Esophagus muscularis mucosa (tissue), 4 donors: ENCODE measurements around the gene IZUMO4.

Experiments
- EP300 ChIP-seq: sonication (generic); formaldehyde crosslinking; IDR thresholded peaks from one replicate; pipeline ENCODE4 v1.6.1; 2017; ENCODE audit warnings: antibody characterized with exemption
- POLR2A ChIP-seq: fragments of 450-650 bp; IDR thresholded peaks from one replicate; pipeline ENCODE4 v1.6.1; 2017; ENCODE audit warnings: antibody characterized with exemption, moderate library complexity, mild to moderate bottlenecking, low read depth
- POLR2AphosphoS5 ChIP-seq, 2 donors: sonication (generic); formaldehyde crosslinking; IDR thresholded peaks; one replicate each; pipeline ENCODE4 v1.6.1; 2017; ENCODE audit warnings: antibody characterized with exemption in 2 of 2
- TF ChIP-seq, protein P1 (sequence below), 3 experiments: fragments of 200-600 bp in 2 of 3; fragments of 450-650 bp in 1 of 3; sonication (generic) in 2 of 3; IDR thresholded peaks; one replicate each; pipeline ENCODE4 v1.5.1; 2017 to 2019; ENCODE audit warnings: antibody characterized with exemption in 3 of 3, mild to moderate bottlenecking in 2 of 3, moderate library complexity in 1 of 3

DNA sequence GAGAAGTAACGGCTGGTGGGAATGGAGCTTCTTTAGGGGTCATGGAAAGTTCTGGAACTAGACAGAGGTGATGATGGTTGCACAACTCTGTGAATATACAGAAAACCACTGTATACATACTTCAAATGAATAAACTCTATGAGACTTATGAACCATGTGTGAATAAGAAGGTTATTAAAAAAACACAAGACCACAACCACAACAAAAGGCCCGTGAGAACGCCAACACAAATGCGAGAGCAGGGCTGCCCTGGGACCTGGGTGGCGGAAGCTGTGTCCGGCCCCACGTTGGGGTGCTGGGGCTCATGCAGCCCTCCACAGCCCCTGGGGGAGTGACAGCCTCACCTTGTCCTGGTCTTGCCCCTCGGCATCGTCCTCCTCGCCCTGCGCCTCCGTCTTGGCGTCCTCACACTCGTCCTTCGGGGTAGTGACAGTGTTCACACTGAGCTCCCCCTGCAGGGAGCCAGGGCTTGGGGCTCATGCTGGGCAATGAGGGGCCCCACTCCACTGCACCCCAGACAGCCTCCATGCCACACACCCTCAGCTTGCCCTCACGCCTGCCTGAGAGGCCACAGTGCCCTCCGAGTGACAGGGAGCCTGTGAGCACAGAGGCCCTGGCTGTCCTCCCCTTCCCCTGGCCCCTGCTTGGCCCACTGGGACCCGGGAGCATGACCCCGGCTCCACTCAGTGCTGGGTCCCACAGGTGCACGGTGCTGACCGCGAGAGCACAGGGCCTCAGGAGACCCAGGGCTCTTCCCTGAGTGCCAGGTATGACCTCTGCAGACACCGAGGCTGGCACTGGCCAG, 16.0 kb downstream of the IZUMO4 start:
- TF ChIP-seq, protein P1, sequence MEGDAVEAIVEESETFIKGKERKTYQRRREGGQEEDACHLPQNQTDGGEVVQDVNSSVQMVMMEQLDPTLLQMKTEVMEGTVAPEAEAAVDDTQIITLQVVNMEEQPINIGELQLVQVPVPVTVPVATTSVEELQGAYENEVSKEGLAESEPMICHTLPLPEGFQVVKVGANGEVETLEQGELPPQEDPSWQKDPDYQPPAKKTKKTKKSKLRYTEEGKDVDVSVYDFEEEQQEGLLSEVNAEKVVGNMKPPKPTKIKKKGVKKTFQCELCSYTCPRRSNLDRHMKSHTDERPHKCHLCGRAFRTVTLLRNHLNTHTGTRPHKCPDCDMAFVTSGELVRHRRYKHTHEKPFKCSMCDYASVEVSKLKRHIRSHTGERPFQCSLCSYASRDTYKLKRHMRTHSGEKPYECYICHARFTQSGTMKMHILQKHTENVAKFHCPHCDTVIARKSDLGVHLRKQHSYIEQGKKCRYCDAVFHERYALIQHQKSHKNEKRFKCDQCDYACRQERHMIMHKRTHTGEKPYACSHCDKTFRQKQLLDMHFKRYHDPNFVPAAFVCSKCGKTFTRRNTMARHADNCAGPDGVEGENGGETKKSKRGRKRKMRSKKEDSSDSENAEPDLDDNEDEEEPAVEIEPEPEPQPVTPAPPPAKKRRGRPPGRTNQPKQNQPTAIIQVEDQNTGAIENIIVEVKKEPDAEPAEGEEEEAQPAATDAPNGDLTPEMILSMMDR (IDR thresholded peaks at IDR 0.05), result no peak
- TF ChIP-seq POLR2A, result no peak
- no peak for TF ChIP-seq EP300
- TF ChIP-seq POLR2AphosphoS5 (IDR thresholded peaks at IDR 0.05), result no peak
